HepG2 (cell line): ENCODE measurements around the gene FGF21. TPM values are rescaled to one million over a fixed set of nuclear protein-coding genes. Genes with fewer than 3 reads are reported as not detected.

Source experiments
- ASH2L ChIP-seq: fragments of 300-600, 200-600 bp; sonication (generic); IDR thresholded peaks from 2 replicates; pipeline ENCODE4 v1.7.0; 2017; ENCODE audit warnings: low read depth, mild to moderate bottlenecking, moderate library complexity, mixed read lengths, low read length; ENCODE audit not compliant: insufficient read length
- CAMTA2 ChIP-seq: sonication (generic); formaldehyde crosslinking; IDR thresholded peaks from 2 replicates; pipeline ENCODE4 v1.4.0; 2020; ENCODE audit warnings: mild to moderate bottlenecking, missing genetic modification reagents, borderline replicate concordance
- FOXK2 ChIP-seq: fragments of 450-650 bp; IDR thresholded peaks from 2 replicates; pipeline ENCODE4 v1.6.1; 2016
- GTF2F1 ChIP-seq: fragments of 150-350 bp; IDR thresholded peaks from 2 replicates; pipeline ENCODE4 v1.6.1; 2014; ENCODE audit warnings: low read length
- SIN3B ChIP-seq: fragments of 150-350 bp; IDR thresholded peaks from 2 replicates; pipeline ENCODE4 v1.6.1; 2014; ENCODE audit warnings: low read length
- TBL1XR1 ChIP-seq: fragments of 150-350 bp; IDR thresholded peaks from 2 replicates; pipeline ENCODE4 v1.6.1; 2014; ENCODE audit warnings: borderline replicate concordance, low read length; ENCODE audit not compliant: partially characterized antibody
- TBX3 ChIP-seq: fragments of 450-650 bp; IDR thresholded peaks from 2 replicates; pipeline ENCODE4 v1.6.1; 2017; ENCODE audit warnings: antibody characterized with exemption, mild to moderate bottlenecking, inconsistent platforms, borderline replicate concordance
- ZNF354B ChIP-seq: sonication (generic); formaldehyde crosslinking; IDR thresholded peaks from 2 replicates; pipeline ENCODE4 v1.8.0; 2022; ENCODE audit warnings: mild to moderate bottlenecking, missing genetic modification reagents
- ZNF749 ChIP-seq: sonication (generic); formaldehyde crosslinking; IDR thresholded peaks from 2 replicates; pipeline ENCODE4 v1.8.0; 2022; ENCODE audit warnings: mild to moderate bottlenecking, missing genetic modification reagents, moderate library complexity, borderline replicate concordance
- ZSCAN20 ChIP-seq: sonication (generic); formaldehyde crosslinking; IDR thresholded peaks from 2 replicates; pipeline ENCODE4 v1.4.0; 2020; ENCODE audit warnings: missing genetic modification reagents, mild to moderate bottlenecking, borderline replicate concordance
- polyA plus RNA-seq, 8 experiments: library from polyadenylated mRNA; depleted of rRNA in 3 of 8; stranded (reverse) in 7 of 8; unstranded in 1 of 8; fragments of >200 nt; fragmentation: Illumina TruSeq in 4 of 8; extraction: Trizol in 4 of 8; gene quantifications; 2 replicates each; pipeline versions ENCODE4 v1.2.1 to v1.2.3, GENCODE V29; 2011 to 2016; ENCODE audit warnings: low read depth in 4 of 8, missing spikeins in 1 of 8, mixed read lengths in 1 of 8; ENCODE audit not compliant: insufficient read depth in 1 of 8
- total RNA-seq, 5 experiments: library from RNA; depleted of rRNA; stranded (reverse); fragments of >200 nt; fragmentation: Illumina TruSeq; extraction: Trizol; gene quantifications; 2 replicates each; pipeline ENCODE4 v1.2.3, GENCODE V29; 2016; ENCODE audit warnings: low read depth in 1 of 5
- TF ChIP-seq, protein P1 (sequence below): sonication (generic); formaldehyde crosslinking; IDR thresholded peaks from 2 replicates; pipeline ENCODE4 v1.5.0; 2020; ENCODE audit warnings: missing genetic modification reagents, mild to moderate bottlenecking, borderline replicate concordance
- TF ChIP-seq, protein P2 (sequence below): sonication (generic); formaldehyde crosslinking; IDR thresholded peaks from 2 replicates; pipeline ENCODE4 v1.8.0; 2023; ENCODE audit warnings: mild to moderate bottlenecking, missing genetic modification reagents
- TF ChIP-seq, protein P3 (sequence below): conservative IDR thresholded peaks from 2 replicates; pipeline ENCODE4 v1.6.1; 2018; ENCODE audit warnings: missing genetic modification reagents
- TF ChIP-seq, protein P4 (sequence below): sonication (generic); formaldehyde crosslinking; IDR thresholded peaks from 2 replicates; pipeline ENCODE4 v1.4.0; 2020; ENCODE audit warnings: mild to moderate bottlenecking, missing genetic modification reagents
- TF ChIP-seq, protein P5 (sequence below): sonication (generic); formaldehyde crosslinking; IDR thresholded peaks from 2 replicates; pipeline ENCODE4 v1.8.0; 2022; ENCODE audit warnings: mild to moderate bottlenecking, missing genetic modification reagents, borderline replicate concordance
- TF ChIP-seq, protein P6 (sequence below): sonication (generic); formaldehyde crosslinking; IDR thresholded peaks from 2 replicates; pipeline ENCODE4 v1.5.1; 2020; ENCODE audit warnings: mild to moderate bottlenecking, missing genetic modification reagents
- TF ChIP-seq, protein P7 (sequence below): sonication (generic); formaldehyde crosslinking; conservative IDR thresholded peaks from 2 replicates; pipeline ENCODE4 v1.4.0; 2020; ENCODE audit warnings: missing genetic modification reagents
- TF ChIP-seq, protein P8 (sequence below): sonication (generic); formaldehyde crosslinking; IDR thresholded peaks from 2 replicates; pipeline ENCODE4 v1.8.0; 2022; ENCODE audit warnings: missing genetic modification reagents, low read depth, mild to moderate bottlenecking, borderline replicate concordance

Gene FGF21
- total and polyA plus RNA-seq, 2 of the 13 experiments (the other 11 are each of a cell fraction or from before 2014, with no cell fraction given): 0.17 TPM; not detected in 1

DNA sequence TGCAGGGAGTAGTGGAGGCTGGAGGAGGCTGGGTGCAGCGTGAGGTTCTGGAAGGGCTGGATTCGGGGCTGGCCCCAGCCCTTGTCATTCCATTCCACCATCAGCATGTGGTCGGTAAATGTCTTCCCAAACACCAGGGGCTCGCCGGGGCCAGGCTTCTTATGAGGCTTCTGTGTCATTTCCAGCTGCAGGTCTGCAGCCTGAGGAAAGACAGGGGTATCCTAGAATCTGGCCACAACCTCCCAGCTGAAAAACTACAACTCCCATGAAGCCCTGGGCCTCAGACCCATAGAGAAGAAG, 51.1 kb downstream of the FGF21 start (continued):
- TF ChIP-seq, protein P1, sequence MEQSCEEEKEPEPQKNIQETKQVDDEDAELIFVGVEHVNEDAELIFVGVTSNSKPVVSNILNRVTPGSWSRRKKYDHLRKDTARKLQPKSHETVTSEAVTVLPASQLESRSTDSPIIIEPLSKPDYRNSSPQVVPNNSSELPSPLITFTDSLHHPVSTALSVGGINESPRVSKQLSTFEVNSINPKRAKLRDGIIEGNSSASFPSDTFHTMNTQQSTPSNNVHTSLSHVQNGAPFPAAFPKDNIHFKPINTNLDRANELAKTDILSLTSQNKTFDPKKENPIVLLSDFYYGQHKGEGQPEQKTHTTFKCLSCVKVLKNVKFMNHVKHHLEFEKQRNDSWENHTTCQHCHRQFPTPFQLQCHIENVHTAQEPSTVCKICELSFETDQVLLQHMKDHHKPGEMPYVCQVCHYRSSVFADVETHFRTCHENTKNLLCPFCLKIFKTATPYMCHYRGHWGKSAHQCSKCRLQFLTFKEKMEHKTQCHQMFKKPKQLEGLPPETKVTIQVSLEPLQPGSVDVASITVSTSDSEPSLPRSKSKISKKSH: no peak
- no peak for TF ChIP-seq ASH2L
- no peak for TF ChIP-seq SIN3B
- TF ChIP-seq, protein P2, sequence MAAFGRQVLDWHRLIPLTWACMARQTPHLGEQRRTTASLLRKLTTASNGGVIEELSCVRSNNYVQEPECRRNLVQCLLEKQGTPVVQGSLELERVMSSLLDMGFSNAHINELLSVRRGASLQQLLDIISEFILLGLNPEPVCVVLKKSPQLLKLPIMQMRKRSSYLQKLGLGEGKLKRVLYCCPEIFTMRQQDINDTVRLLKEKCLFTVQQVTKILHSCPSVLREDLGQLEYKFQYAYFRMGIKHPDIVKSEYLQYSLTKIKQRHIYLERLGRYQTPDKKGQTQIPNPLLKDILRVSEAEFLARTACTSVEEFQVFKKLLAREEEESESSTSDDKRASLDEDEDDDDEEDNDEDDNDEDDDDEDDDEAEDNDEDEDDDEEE: no peak
- TF ChIP-seq, protein P3, sequence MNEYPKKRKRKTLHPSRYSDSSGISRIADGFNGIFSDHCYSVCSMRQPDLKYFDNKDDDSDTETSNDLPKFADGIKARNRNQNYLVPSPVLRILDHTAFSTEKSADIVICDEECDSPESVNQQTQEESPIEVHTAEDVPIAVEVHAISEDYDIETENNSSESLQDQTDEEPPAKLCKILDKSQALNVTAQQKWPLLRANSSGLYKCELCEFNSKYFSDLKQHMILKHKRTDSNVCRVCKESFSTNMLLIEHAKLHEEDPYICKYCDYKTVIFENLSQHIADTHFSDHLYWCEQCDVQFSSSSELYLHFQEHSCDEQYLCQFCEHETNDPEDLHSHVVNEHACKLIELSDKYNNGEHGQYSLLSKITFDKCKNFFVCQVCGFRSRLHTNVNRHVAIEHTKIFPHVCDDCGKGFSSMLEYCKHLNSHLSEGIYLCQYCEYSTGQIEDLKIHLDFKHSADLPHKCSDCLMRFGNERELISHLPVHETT: no peak
- no peak for TF ChIP-seq ZNF354B (CRISPR knock-in tag)
- no peak for TF ChIP-seq CAMTA2 (CRISPR knock-in tag)
- no peak for TF ChIP-seq FOXK2
- TF ChIP-seq, protein P4, sequence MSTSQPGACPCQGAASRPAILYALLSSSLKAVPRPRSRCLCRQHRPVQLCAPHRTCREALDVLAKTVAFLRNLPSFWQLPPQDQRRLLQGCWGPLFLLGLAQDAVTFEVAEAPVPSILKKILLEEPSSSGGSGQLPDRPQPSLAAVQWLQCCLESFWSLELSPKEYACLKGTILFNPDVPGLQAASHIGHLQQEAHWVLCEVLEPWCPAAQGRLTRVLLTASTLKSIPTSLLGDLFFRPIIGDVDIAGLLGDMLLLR (CRISPR knock-in tag): no peak
- TF ChIP-seq ZNF749 (CRISPR knock-in tag): no peak
- TF ChIP-seq, protein P5, sequence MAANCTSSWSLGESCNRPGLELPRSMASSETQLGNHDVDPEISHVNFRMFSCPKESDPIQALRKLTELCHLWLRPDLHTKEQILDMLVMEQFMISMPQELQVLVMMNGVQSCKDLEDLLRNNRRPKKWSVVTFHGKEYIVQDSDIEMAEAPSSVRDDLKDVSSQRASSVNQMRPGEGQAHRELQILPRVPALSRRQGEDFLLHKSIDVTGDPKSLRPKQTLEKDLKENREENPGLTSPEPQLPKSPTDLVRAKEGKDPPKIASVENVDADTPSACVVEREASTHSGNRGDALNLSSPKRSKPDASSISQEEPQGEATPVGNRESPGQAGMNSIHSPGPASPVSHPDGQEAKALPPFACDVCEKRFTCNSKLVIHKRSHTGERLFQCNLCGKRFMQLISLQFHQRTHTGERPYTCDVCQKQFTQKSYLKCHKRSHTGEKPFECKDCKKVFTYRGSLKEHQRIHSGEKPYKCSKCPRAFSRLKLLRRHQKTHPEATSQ (CRISPR knock-in tag): no peak
- TF ChIP-seq, protein P6, sequence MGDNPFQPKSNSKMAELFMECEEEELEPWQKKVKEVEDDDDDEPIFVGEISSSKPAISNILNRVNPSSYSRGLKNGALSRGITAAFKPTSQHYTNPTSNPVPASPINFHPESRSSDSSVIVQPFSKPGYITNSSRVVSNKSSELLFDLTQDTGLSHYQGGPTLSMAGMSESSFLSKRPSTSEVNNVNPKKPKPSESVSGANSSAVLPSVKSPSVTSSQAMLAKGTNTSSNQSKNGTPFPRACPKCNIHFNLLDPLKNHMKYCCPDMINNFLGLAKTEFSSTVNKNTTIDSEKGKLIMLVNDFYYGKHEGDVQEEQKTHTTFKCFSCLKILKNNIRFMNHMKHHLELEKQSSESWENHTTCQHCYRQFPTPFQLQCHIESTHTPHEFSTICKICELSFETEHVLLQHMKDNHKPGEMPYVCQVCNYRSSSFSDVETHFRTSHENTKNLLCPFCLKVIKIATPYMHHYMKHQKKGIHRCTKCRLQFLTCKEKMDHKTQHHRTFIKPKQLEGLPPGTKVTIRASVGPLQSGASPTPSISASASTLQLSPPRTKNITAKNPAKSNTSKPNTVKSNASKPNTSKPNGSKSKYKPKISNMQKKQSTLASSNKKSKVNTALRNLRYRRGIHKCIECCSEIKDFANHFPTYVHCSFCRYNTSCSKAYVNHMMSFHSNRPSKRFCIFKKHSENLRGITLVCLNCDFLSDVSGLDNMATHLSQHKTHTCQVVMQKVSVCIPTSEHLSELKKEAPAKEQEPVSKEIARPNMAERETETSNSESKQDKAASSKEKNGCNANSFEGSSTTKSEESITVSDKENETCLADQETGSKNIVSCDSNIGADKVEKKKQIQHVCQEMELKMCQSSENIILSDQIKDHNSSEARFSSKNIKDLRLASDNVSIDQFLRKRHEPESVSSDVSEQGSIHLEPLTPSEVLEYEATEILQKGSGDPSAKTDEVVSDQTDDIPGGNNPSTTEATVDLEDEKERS (CRISPR knock-in tag): no peak
- TF ChIP-seq, protein P7, sequence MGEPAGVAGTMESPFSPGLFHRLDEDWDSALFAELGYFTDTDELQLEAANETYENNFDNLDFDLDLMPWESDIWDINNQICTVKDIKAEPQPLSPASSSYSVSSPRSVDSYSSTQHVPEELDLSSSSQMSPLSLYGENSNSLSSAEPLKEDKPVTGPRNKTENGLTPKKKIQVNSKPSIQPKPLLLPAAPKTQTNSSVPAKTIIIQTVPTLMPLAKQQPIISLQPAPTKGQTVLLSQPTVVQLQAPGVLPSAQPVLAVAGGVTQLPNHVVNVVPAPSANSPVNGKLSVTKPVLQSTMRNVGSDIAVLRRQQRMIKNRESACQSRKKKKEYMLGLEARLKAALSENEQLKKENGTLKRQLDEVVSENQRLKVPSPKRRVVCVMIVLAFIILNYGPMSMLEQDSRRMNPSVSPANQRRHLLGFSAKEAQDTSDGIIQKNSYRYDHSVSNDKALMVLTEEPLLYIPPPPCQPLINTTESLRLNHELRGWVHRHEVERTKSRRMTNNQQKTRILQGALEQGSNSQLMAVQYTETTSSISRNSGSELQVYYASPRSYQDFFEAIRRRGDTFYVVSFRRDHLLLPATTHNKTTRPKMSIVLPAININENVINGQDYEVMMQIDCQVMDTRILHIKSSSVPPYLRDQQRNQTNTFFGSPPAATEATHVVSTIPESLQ (CRISPR knock-in tag): no peak
- peak; percentile 86 for TF ChIP-seq TBL1XR1
- no peak for TF ChIP-seq GTF2F1
- TF ChIP-seq, protein P8, sequence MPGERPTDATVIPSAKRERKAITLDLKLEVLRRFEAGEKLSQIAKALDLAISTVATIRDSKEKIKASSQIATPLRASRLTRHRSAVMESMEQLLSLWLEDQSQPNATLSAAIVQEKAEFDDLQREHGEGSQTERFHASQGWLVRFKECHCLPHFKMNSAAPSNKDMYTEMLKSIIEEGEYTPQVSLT (CRISPR knock-in tag): no peak
- TF ChIP-seq TBX3: no peak
- no peak for TF ChIP-seq ZSCAN20
